ENCODE data around the gene IL1R2.
"Not testable (repeated sequence)": the region's sequence is repeated elsewhere in the genome, so short reads cannot be mapped to it uniquely, and the experiment has no call there.

The IL1R2 gene

DNA sequence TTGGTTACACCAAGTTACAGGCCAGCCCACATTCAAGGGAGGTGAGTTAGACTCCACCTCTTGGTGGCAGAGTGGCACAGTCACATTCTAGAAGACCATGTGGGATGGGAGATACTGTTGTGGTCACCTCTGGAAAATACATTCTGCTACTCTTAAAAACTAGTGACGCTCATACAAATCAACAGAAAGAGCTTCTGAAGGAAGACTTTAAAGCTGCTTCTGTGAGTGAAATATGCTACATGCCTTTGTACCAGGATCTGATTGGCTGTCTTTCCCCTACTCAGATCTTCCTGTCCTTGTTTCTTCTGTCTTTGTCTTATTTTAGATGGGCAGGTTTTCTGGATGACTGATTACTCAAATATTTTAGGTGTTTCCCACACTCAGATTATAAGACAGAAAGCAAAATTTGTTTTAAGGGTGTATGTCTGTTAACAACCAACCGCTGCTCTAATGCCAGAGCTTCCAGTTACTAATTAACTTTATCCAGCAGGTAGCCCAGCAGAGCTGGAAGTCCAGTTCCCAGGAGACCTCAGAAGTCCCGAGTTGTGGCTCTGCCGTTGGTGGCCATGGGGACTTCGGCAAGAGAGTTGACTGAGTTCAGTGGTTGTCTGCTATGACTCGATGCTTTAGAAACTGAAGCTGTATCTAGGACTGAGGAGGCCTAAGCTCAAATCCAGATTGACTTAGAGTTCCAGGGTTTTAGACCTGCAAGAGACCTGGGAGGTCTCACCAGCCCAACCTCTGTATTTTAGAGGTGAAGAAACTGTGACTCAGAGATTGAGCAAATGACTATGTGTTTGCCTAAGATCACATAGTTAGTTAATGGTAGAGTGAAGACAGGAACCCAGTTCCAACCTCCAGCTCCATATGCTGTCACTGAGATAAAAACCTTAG is 7.4 kb downstream of the IL1R2 start:
- DNase-seq (ENCODE audit: extremely low read depth, low read depth): no peak
- TF ChIP-seq, protein P1, sequence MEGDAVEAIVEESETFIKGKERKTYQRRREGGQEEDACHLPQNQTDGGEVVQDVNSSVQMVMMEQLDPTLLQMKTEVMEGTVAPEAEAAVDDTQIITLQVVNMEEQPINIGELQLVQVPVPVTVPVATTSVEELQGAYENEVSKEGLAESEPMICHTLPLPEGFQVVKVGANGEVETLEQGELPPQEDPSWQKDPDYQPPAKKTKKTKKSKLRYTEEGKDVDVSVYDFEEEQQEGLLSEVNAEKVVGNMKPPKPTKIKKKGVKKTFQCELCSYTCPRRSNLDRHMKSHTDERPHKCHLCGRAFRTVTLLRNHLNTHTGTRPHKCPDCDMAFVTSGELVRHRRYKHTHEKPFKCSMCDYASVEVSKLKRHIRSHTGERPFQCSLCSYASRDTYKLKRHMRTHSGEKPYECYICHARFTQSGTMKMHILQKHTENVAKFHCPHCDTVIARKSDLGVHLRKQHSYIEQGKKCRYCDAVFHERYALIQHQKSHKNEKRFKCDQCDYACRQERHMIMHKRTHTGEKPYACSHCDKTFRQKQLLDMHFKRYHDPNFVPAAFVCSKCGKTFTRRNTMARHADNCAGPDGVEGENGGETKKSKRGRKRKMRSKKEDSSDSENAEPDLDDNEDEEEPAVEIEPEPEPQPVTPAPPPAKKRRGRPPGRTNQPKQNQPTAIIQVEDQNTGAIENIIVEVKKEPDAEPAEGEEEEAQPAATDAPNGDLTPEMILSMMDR (IDR thresholded peaks at IDR 0.05; ENCODE audit: low read depth, low read length): no peak

DNA sequence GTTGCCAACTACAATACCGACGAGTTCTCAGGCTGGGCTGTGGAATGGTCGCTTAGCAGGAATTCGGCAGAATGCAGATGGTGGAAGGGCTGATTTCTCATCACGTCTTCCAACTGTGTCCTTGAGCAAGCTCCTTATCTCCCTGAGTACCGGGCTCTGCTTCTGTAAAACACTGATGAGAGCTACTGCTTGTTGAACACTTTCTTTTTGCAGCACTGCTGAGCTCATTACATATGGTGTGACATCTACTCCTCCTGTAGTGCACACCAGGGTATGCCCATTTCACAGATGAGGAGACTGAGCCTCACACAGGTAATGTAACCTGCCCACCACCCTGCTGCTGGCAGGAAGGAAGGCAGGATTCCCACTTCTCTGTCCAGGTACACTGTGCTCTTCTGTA is 8.3 kb downstream of the IL1R2 start:
- DNase-seq (ENCODE audit: extremely low read depth, low read depth): no peak
- TF ChIP-seq, protein P1 (IDR thresholded peaks at IDR 0.05; ENCODE audit: low read depth, low read length): no peak

DNA sequence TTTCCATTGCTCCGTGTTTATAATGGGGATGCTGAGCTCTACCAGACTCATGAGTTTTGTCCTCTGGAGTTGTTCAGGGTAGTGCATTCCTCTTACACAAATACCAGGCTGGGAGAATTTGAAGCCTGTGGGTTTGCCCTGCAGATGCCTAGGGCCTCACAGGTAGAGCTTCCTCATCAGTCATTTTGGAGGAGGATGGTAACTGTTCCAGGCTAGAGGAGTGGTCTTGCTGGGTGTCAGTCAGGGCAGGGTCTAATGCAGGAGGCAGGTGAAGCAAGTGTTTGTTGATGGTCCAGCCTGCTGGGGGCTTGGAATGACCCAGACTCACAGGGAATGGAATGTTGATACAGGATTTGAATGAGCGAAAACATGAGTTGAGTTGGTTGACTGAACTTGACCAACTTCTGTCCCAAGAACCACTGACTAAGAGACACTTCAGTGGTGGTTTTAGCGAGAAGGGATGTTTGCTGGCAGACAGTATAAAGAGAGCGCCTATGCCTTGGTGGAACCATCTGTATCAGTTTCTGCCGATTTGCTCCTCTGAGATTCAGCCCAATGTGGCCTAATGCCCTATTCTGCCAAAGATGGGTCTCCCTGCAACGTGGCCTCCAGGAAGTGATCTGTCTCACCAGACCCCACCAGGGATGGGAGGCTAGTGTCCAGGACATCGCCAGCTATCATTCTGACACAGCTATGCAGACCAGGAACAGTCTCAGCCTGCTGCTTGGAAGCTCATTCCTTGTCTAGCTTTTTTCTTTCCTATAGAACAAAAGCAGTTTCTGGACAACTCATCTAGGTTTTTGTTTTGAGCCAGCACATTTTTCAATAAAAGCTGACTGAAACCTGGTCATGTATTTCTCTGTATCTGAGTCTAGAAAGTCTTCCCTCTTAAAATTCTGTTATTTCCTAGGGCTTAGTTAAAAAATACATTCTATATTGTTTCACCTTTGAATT is 9.3 kb downstream of the IL1R2 start:
- no peak for DNase-seq (ENCODE audit: extremely low read depth, low read depth)
- TF ChIP-seq, protein P1 (IDR thresholded peaks at IDR 0.05; ENCODE audit: low read depth, low read length): no peak

DNA sequence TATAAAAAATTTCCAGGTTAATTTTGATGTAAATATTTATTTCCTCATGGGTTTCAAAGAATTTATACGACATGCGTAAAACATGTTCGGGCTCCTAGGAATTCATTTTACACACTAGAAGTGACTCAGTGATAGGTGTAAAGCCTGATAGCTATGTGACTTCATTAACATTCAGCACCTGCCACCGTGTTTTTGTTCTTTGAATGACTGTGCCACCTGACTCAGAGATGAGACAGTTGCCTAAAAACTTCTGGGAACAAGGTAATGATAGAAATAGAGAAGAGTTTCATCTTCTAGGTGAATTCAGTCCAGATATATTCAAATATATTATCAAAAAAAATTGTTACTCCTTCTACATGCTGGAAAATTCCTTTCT is 10.0 kb downstream of the IL1R2 start:
- DNase-seq (ENCODE audit: extremely low read depth, low read depth): no peak
- TF ChIP-seq, protein P1 (IDR thresholded peaks at IDR 0.05; ENCODE audit: low read depth, low read length): no peak

DNA sequence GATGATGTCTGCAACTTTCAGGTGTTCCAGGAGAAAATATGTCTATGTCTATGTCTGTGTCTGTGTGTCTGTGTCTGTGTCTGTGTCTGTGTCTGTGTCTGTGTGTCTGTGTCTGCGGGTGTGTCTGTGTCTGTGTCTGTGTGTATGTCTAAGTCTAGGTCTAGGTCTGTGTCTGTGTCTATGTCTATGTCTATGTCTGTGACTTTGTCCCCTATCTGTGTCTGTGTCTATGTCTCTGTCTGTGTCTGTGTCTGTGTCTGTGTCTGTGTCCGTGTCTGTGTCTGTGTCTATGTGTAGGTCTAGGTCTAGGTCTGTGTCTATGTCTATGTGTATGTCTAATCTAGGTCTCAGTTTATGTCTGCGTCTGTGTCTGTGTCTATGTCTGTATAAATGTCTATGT is 10.5 kb downstream of the IL1R2 start:
- TF ChIP-seq, protein P1 (IDR thresholded peaks at IDR 0.05; ENCODE audit: low read depth, low read length): no peak
- no peak for DNase-seq (ENCODE audit: extremely low read depth, low read depth)

DNA sequence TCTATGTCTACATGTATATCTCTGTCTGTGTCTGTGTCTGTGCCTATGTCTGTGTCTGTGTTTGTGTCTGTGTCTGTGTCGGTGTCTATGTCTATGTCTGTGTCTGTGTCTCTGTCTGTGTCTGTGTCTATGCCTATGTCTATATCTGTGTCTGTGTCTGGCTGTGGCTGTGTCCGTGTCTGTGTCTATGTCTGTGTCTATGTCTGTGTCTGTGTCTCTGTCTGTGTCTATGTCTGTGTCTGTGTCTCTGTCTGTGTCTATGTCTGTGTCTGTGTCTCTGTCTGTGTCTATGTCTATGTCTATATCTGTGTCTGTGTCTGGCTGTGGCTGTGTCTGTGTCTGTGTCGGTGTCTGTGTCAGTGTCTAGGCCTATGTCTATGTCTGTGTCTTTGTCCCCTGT is 11.1 kb downstream of the IL1R2 start:
- DNase-seq (ENCODE audit: extremely low read depth, low read depth): not testable (repeated sequence)

DNA sequence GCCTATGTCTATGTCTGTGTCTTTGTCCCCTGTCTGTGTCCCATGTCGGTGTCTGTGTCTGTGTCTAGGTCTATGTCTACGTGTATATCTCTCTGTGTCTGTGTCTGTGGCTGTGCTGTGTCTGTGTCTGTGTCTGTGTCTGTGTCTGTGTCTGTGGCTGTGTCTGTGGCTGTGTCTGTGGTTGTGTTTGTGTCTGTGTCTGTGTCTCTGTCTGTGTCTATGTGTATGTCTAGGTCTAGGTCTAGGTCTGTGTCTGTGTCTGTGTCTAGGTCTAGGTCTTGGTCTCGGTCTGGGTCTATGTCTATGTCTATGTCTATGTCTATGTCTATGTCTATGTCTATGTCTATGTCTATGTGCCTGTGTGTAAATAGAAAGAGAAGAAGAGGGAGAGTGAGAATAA is 11.9 kb downstream of the IL1R2 start:
- TF ChIP-seq, protein P1 (IDR thresholded peaks at IDR 0.05; ENCODE audit: low read depth, low read length): no peak
- DNase-seq (ENCODE audit: extremely low read depth, low read depth): no peak

All from AG09319 (cell line).